ENCODE measurements around the gene AATF. TPM values are rescaled to one million over a fixed set of nuclear protein-coding genes. Genes with fewer than 3 reads are reported as not detected.
"Not testable (repeated sequence)": the region's sequence is repeated elsewhere in the genome, so short reads cannot be mapped to it uniquely, and the experiment has no call there.

AATF gene
- polyA plus RNA-seq, 3 donors = 48.2 to 52.1 (median 51.6) TPM

GRCh38 chr17:37062021-37062420 lies 113.3 kb downstream of the AATF start:
- no peak for DNase-seq (ENCODE audit: extremely low read depth in 1 of 11, low read depth in 9 of 11, low spot score in 4 of 11)

- DNase-seq (ENCODE audit: extremely low read depth in 1 of 11, low read depth in 9 of 11, low spot score in 4 of 11) = no peak
These were observed 115.5 kb downstream of the AATF start for GRCh38 chr17:37064206-37064605.

- no peak for DNase-seq (ENCODE audit: extremely low read depth in 1 of 11, low read depth in 9 of 11, low spot score in 4 of 11)
These were observed 116.2 kb downstream of the AATF start for GRCh38 chr17:37064956-37065355.

- DNase-seq (ENCODE audit: extremely low read depth in 1 of 11, low read depth in 9 of 11, low spot score in 4 of 11) = no peak
These were observed 117.0 kb downstream of the AATF start for GRCh38 chr17:37065486-37066321.

- DNase-seq (ENCODE audit: extremely low read depth in 1 of 11, low read depth in 9 of 11, low spot score in 4 of 11) = no peak
These were observed 117.8 kb downstream of the AATF start for GRCh38 chr17:37066322-37067255.

- DNase-seq (ENCODE audit: extremely low read depth in 1 of 11, low read depth in 9 of 11, low spot score in 4 of 11) = no peak
These were observed 118.9 kb downstream of the AATF start for GRCh38 chr17:37067555-37068111.

- no peak for DNase-seq (ENCODE audit: extremely low read depth in 1 of 11, low read depth in 9 of 11, low spot score in 4 of 11)
These were observed 119.5 kb downstream of the AATF start for GRCh38 chr17:37068266-37068665.

- no peak for DNase-seq (ENCODE audit: extremely low read depth in 1 of 11, low read depth in 9 of 11, low spot score in 4 of 11)
These were observed 120.3 kb downstream of the AATF start for GRCh38 chr17:37069087-37069486.

GRCh38 chr17:37073464-37073863 lies 124.7 kb downstream of the AATF start:
- DNase-seq (ENCODE audit: extremely low read depth in 1 of 11, low read depth in 9 of 11, low spot score in 4 of 11) = not testable (repeated sequence)

GRCh38 chr17:37079065-37079708 lies 130.4 kb downstream of the AATF start:
- no peak for DNase-seq (ENCODE audit: extremely low read depth in 1 of 11, low read depth in 9 of 11, low spot score in 4 of 11)

- DNase-seq (ENCODE audit: extremely low read depth in 1 of 11, low read depth in 9 of 11, low spot score in 4 of 11) = no peak
These were observed 131.0 kb downstream of the AATF start for GRCh38 chr17:37079735-37080134.

GRCh38 chr17:37081287-37081686 lies 132.5 kb downstream of the AATF start:
- no peak for DNase-seq (ENCODE audit: extremely low read depth in 1 of 11, low read depth in 9 of 11, low spot score in 4 of 11)

- no peak for DNase-seq (ENCODE audit: extremely low read depth in 1 of 11, low read depth in 9 of 11, low spot score in 4 of 11)
These were observed 133.6 kb downstream of the AATF start for GRCh38 chr17:37082311-37082860.

GRCh38 chr17:37082985-37083384 lies 134.2 kb downstream of the AATF start:
- DNase-seq (ENCODE audit: extremely low read depth in 1 of 11, low read depth in 9 of 11, low spot score in 4 of 11) = no peak

- DNase-seq (ENCODE audit: extremely low read depth in 1 of 11, low read depth in 9 of 11, low spot score in 4 of 11) = no peak
These were observed 134.7 kb downstream of the AATF start for GRCh38 chr17:37083456-37083855.

- DNase-seq (ENCODE audit: extremely low read depth in 1 of 11, low read depth in 9 of 11, low spot score in 4 of 11) = no peak
These were observed 135.6 kb downstream of the AATF start for GRCh38 chr17:37084372-37084771.

GRCh38 chr17:37086334-37086733 lies 137.6 kb downstream of the AATF start:
- no peak for DNase-seq (ENCODE audit: extremely low read depth in 1 of 11, low read depth in 9 of 11, low spot score in 4 of 11)

GRCh38 chr17:37086948-37087347 lies 138.2 kb downstream of the AATF start:
- no peak for DNase-seq (ENCODE audit: extremely low read depth in 1 of 11, low read depth in 9 of 11, low spot score in 4 of 11)

GRCh38 chr17:37087683-37088082 lies 138.9 kb downstream of the AATF start:
- DNase-seq (ENCODE audit: extremely low read depth in 1 of 11, low read depth in 9 of 11, low spot score in 4 of 11) = no peak

Measured in renal cortex interstitium (tissue), 11 donors.